H1 (cell line): ENCODE data around the gene URB2. TPM values are rescaled to one million over a fixed set of nuclear protein-coding genes. Genes with fewer than 3 reads are reported as not detected.

Experiments used
- CTCF ChIA-PET: fragments of 300-600 bp; sonication (Branson Sonifier 250); formaldehyde crosslinking; loops from one replicate; lab custom pipeline; 2021; ENCODE audit not compliant: partially characterized antibody; lab: Charles Lee
- POLR2A ChIA-PET: fragments of 300-600 bp; sonication (Branson Sonifier 250); formaldehyde crosslinking; loops from one replicate; lab custom pipeline; 2021; ENCODE audit warnings: inconsistent platforms; ENCODE audit not compliant: partially characterized antibody; lab: Charles Lee
- DNase-seq, 2 experiments: peaks; one replicate each; pipeline versions ENCODE4 v3.0.0 to v3.0.0-alpha.2; 2010 to 2022; ENCODE audit warnings: low spot score in 2 of 2, low read depth in 1 of 2, mixed read lengths in 1 of 2
- FAIRE-seq: peaks from 2 replicates; lab custom pipeline; 2011; peaks lifted over from hg19 to GRCh38; lab: Jason Lieb, UNC
- H2AFZ ChIP-seq: 2 replicates; pipeline ENCODE4 v1.8.1; 2012; ENCODE audit warnings: low read length, inconsistent platforms
- H2AK5ac ChIP-seq: 2 replicates; pipeline ENCODE4 v1.6.1; 2013; ENCODE audit warnings: low read depth, low read length
- H2BK120ac ChIP-seq: replicated peaks from 2 replicates; pipeline ENCODE3; 2013; ENCODE audit warnings: low read depth, low read length, inconsistent platforms
- H2BK12ac ChIP-seq: 2 replicates; pipeline ENCODE4 v1.6.1; 2013; ENCODE audit warnings: low read depth, low read length
- H2BK15ac ChIP-seq: 2 replicates; pipeline ENCODE4 v1.6.1; 2013; ENCODE audit warnings: low read length
- H2BK20ac ChIP-seq: 2 replicates; pipeline ENCODE4 v1.6.1; 2013; ENCODE audit warnings: low read length
- H2BK5ac ChIP-seq: 2 replicates; pipeline ENCODE4 v1.6.1; 2013; ENCODE audit warnings: low read depth, low read length
- H3K14ac ChIP-seq: 2 replicates; pipeline ENCODE4 v1.6.1; 2013; ENCODE audit warnings: inconsistent platforms; ENCODE audit not compliant: insufficient read length
- H3K18ac ChIP-seq: 2 replicates; pipeline ENCODE4 v1.6.1; 2013; ENCODE audit warnings: low read length; ENCODE audit errors: extremely low read depth
- H3K23ac ChIP-seq: 2 replicates; pipeline ENCODE4 v1.6.1; 2013; ENCODE audit warnings: inconsistent platforms; ENCODE audit not compliant: insufficient read length
- H3K23me2 ChIP-seq: 2 replicates; pipeline ENCODE4 v1.6.1; 2013; ENCODE audit warnings: low read depth, low read length
- H3K27ac ChIP-seq: 2 replicates; pipeline ENCODE4 v1.6.1; 2011; ENCODE audit warnings: low read depth, low read length, inconsistent platforms
- H3K27me3 ChIP-seq, 4 experiments: replicated peaks in 1 of 4; 1 replicate in 1 of 4; 2 replicates in 3 of 4; pipeline versions ENCODE4 v1.6.1 to v1.8.1; 2011 to 2013; ENCODE audit warnings: low read length in 3 of 4, mild to moderate bottlenecking in 3 of 4, inconsistent platforms in 2 of 4, mixed read lengths in 2 of 4, moderate library complexity in 1 of 4; ENCODE audit not compliant: control insufficient read depth in 3 of 4, insufficient read depth in 3 of 4; ENCODE audit errors: extremely low read depth in 1 of 4
- H3K36me3 ChIP-seq, 4 experiments: 2 replicates each; pipeline versions ENCODE4 v1.6.1 to v1.8.1; 2011 to 2013; ENCODE audit warnings: mild to moderate bottlenecking in 4 of 4, low read length in 3 of 4, moderate library complexity in 2 of 4, control low read depth in 1 of 4, inconsistent platforms in 1 of 4; ENCODE audit not compliant: insufficient read depth in 4 of 4, control insufficient read depth in 2 of 4
- H3K4ac ChIP-seq: replicated peaks from 2 replicates; pipeline ENCODE3; 2013; ENCODE audit warnings: low read length, low read depth, mixed read lengths, inconsistent platforms; ENCODE audit not compliant: insufficient read length
- H3K4me1 ChIP-seq, 4 experiments: replicated peaks in 1 of 4; 1 replicate in 1 of 4; 2 replicates in 3 of 4; pipeline versions ENCODE4 v1.6.1 to v1.8.1; 2011 to 2013; ENCODE audit warnings: low read length in 3 of 4, inconsistent platforms in 2 of 4, mixed read lengths in 1 of 4; ENCODE audit not compliant: insufficient read depth in 4 of 4, control insufficient read depth in 3 of 4
- H3K4me2 ChIP-seq, 2 experiments: 2 replicates each; pipeline versions ENCODE4 v1.6.1 to v1.8.1; 2011 to 2013; ENCODE audit warnings: low read depth in 2 of 2, low read length in 2 of 2, control low read depth in 1 of 2, inconsistent platforms in 1 of 2, mild to moderate bottlenecking in 1 of 2; ENCODE audit not compliant: insufficient read depth in 1 of 2
- H3K4me3 ChIP-seq, 4 experiments: fragments of 200-600, 300-600 bp in 1 of 4; sonication (generic), shearing (Covaris generic), sonication (Bioruptor Twin) in 1 of 4; 2 replicates each; pipeline versions ENCODE4 v1.5.1 to v1.8.1; 2011 to 2016; ENCODE audit warnings: low read length in 4 of 4, low read depth in 3 of 4, control low read depth in 2 of 4, inconsistent platforms in 2 of 4, mild to moderate bottlenecking in 2 of 4, mixed read lengths in 1 of 4, moderate library complexity in 1 of 4; ENCODE audit not compliant: insufficient read depth in 2 of 4; ENCODE audit errors: extremely low read depth in 1 of 4
- H3K56ac ChIP-seq: replicated peaks from 2 replicates; pipeline ENCODE3; 2013; ENCODE audit warnings: low read depth, mild to moderate bottlenecking, mixed read lengths, low read length, inconsistent platforms; ENCODE audit not compliant: insufficient read length
- H3K79me1 ChIP-seq: 2 replicates; pipeline ENCODE4 v1.6.1; 2013; ENCODE audit warnings: low read depth, low read length, control low read depth
- H3K79me2 ChIP-seq, 2 experiments: 2 replicates each; pipeline versions ENCODE4 v1.6.1 to v1.8.1; 2012 to 2013; ENCODE audit warnings: low read length in 2 of 2, mild to moderate bottlenecking in 2 of 2, inconsistent platforms in 1 of 2; ENCODE audit not compliant: insufficient read depth in 2 of 2, control insufficient read depth in 1 of 2
- H3K9ac ChIP-seq, 4 experiments: replicated peaks in 1 of 4; 1 replicate in 1 of 4; 2 replicates in 3 of 4; pipeline versions ENCODE4 v1.6.1 to v1.8.1; 2011 to 2013; ENCODE audit warnings: low read depth in 3 of 4, low read length in 3 of 4, control low read depth in 2 of 4, mild to moderate bottlenecking in 2 of 4, moderate library complexity in 2 of 4, inconsistent platforms in 1 of 4; ENCODE audit errors: extremely low read depth in 1 of 4
- H3K9me3 ChIP-seq, 2 experiments: 2 replicates each; pipeline versions ENCODE4 v1.6.1 to v1.8.1; 2012 to 2013; ENCODE audit warnings: mild to moderate bottlenecking in 2 of 2, moderate library complexity in 2 of 2, control low read depth in 1 of 2, inconsistent platforms in 1 of 2, low read depth in 1 of 2, low read length in 1 of 2, mixed read lengths in 1 of 2; ENCODE audit not compliant: insufficient read depth in 2 of 2
- H4K20me1 ChIP-seq, 2 experiments: replicated peaks in 1 of 2; 2 replicates each; pipeline versions ENCODE3 to v1.8.1; 2011 to 2013; ENCODE audit warnings: inconsistent platforms in 2 of 2, low read length in 2 of 2, mild to moderate bottlenecking in 1 of 2; ENCODE audit not compliant: insufficient read depth in 2 of 2, control insufficient read depth in 1 of 2
- H4K5ac ChIP-seq: 2 replicates; pipeline ENCODE4 v1.6.1; 2013; ENCODE audit warnings: low read length, low read depth, mixed read lengths, inconsistent platforms; ENCODE audit not compliant: insufficient read length
- H4K8ac ChIP-seq: 2 replicates; pipeline ENCODE4 v1.8.0; 2013; ENCODE audit warnings: mild to moderate bottlenecking, moderate library complexity, low read length, inconsistent platforms; ENCODE audit not compliant: insufficient read depth; ENCODE audit errors: extremely low read depth
- H4K91ac ChIP-seq: replicated peaks from 2 replicates; pipeline ENCODE3; 2013; ENCODE audit warnings: low read length, mixed read lengths, inconsistent platforms; ENCODE audit not compliant: insufficient read length
- E2F6 ChIP-seq: IDR thresholded peaks from 2 replicates; pipeline ENCODE4 v1.6.1; 2012; ENCODE audit warnings: inconsistent platforms
- POLR2AphosphoS5 ChIP-seq: IDR thresholded peaks from 2 replicates; pipeline ENCODE4 v1.6.1; 2011; ENCODE audit warnings: low read depth, low read length
- RAD21 ChIP-seq, 2 experiments: IDR thresholded peaks in 1 of 2; conservative IDR thresholded peaks in 1 of 2; 2 replicates each; pipeline ENCODE4 v1.6.1; 2011; ENCODE audit warnings: low read depth in 2 of 2, low read length in 2 of 2, improper control_type of control experiment in 1 of 2, inconsistent platforms in 1 of 2, mild to moderate bottlenecking in 1 of 2, moderate library complexity in 1 of 2
- RXRA ChIP-seq: IDR thresholded peaks from 2 replicates; pipeline ENCODE4 v1.6.1; 2011; ENCODE audit warnings: low read depth, mild to moderate bottlenecking, low read length, moderate library complexity; ENCODE audit not compliant: insufficient read depth
- TCF12 ChIP-seq: IDR thresholded peaks from 2 replicates; pipeline ENCODE4 v1.6.1; 2011; ENCODE audit warnings: low read depth, mild to moderate bottlenecking, low read length
- TEAD4 ChIP-seq: IDR thresholded peaks from 2 replicates; pipeline ENCODE4 v1.6.1; 2012; ENCODE audit warnings: low read depth, low read length, inconsistent platforms, mixed read lengths
- WGBS, 2 experiments: shearing (Covaris generic) in 1 of 2; methylation state at CpG; one replicate each; pipeline versions ENCODE4 v1.1.6 to v1.1.7; 2013 to 2015; ENCODE audit warnings: low lambda C conversion rate in 2 of 2, mixed read lengths in 2 of 2, inconsistent platforms in 1 of 2, low coverage in 1 of 2, missing lambda C conversion rate in 1 of 2; ENCODE audit not compliant: insufficient replicate concordance in 2 of 2, insufficient coverage in 1 of 2, insufficient read length in 1 of 2; ENCODE audit errors: extremely low coverage in 1 of 2, missing lambda C conversion rate in 1 of 2; 5-methylcytosine and 5-hydroxymethylcytosine counted together
- polyA plus RNA-seq, 7 experiments: library from polyadenylated mRNA; depleted of rRNA in 3 of 7; stranded (reverse) in 5 of 7; unstranded in 2 of 7; fragments of >200 nt in 5 of 7; fragments of 200-250 nt in 2 of 7; gene quantifications; 1 replicate in 5 of 7; 2 replicates in 1 of 7; 4 replicates in 1 of 7; pipeline versions ENCODE4 v1.2.1 to v1.2.3, GENCODE V29; 2011 to 2013; ENCODE audit warnings: missing spikeins in 2 of 7, mixed read lengths in 2 of 7
- total RNA-seq: library from RNA; stranded (reverse); fragmentation: NEBNext Ultra II Directional; extraction: Animal tissue kit (Norgen Biotek cat#: 25700); gene quantifications from 2 replicates; pipeline ENCODE4 v1.2.1, GENCODE V29; 2021
- TF ChIP-seq, protein P1 (sequence below): IDR thresholded peaks from 2 replicates; pipeline ENCODE4 v1.6.1; 2012; ENCODE audit warnings: low read length, inconsistent platforms

The URB2 gene
- total and polyA plus RNA-seq, 2 of the 8 experiments (the other 6 are each of a cell fraction or from before 2014, with no cell fraction given), result 13.7 to 33.0 TPM

DNA sequence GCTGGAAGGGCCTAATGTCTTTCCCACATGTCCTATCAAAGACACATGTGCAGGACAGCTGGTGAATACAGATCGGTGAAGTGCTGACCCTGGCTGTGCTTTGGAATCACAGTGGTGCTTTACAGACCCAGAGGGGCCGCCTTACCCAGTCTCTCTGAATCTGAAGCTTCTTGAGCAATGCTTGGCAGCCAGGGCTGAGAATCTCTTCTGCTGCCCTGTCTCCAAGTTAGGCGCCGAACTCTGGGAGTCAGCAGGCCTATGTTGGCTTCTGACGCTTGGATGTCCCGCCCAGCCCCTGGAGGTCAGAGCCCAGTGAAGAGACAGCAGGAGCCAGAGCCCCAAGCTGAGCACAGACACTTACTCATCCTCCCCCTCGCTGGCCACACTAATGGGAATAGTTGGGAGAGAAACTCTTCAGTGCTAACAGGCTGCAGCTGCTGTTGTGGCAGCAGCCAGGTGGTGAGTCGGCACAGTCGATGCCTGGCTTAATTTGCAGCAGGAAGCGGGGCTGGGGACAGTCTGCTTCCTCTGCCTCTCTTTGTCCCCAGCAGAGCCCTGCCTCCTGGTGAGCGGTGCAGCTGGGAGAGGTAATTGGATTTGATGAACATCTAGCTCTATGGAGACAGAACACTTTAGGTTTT lies 68.1 kb downstream of the URB2 start:
- Histone ChIP-seq H3K14ac (no peak overlapping the region), H2BK5ac (peak overlapping the region; percentile 89), H2AK5ac (peak overlapping the region; percentile 20; the same call in 1 of the 2 replicates), H4K91ac (peak overlapping the region; percentile 25), H3K79me2 (no peaks in the 10 kb centered on the region), H4K20me1 (no peaks in the 10 kb centered on the region), H3K4me2 (peak overlapping the region in 1 of 2 experiments; percentile 44; a peak in 3 of 4 replicates), H2BK120ac (peak overlapping the region; percentile 67), H3K27me3 (no peaks in the 10 kb centered on the region; a peak in 1 of 7 replicates), H3K27ac (peak overlapping the region; percentile 49; the same call in 1 of the 2 replicates), H4K8ac (no peak overlapping the region), H3K56ac (no peak overlapping the region), H3K4me1 (peaks cover 20 to 33% (median 26%) of the 10 kb centered on the region in 4 experiments), H3K23ac (no peak overlapping the region), H3K9me3 (no peaks in the 10 kb centered on the region), H4K5ac (peak overlapping the region; percentile 41), H2AFZ (peak overlapping the region; percentile 61; the same call in 1 of the 2 replicates), H3K9ac (peak overlapping the region in 1 of 4 experiments; percentile 27; a peak in 1 of 7 replicates), H2BK15ac (no peak overlapping the region; the same call in none of the 2 replicates), H3K18ac (peak overlapping the region; percentile 78), H2BK12ac (peak overlapping the region; percentile 94), H3K4me3 (peak overlapping the region in 1 of 4 experiments; percentile 3; a peak in 1 of 8 replicates), H3K4ac (no peak overlapping the region), H2BK20ac (peak overlapping the region; percentile 16; the same call in 1 of the 2 replicates), H3K36me3 (no peaks in the 10 kb centered on the region), H3K23me2 (no peaks in the 10 kb centered on the region), H3K79me1 (no peaks in the 10 kb centered on the region)
- 38% methylated on average over 11 of the region's 11 CpGs; no CpG with 5 or more reads in 1 of the 2 experiments for WGBS, 2 experiments
- CTCF ChIA-PET, result interaction anchor here (1.1 to 1.5 kb wide), 4 partner anchors 15 to 576 kb away, joined by 3 read pairs; no protein-coding TSS in a partner anchor
- DNase-seq, result peak in 1 of 2 experiments; percentile 62
- POLR2A ChIA-PET, result interaction anchor here (0.6 to 0.7 kb wide), 4 partner anchors 458 to 1999 kb away, joined by 3 to 4 read pairs (median 4); no protein-coding TSS in a partner anchor
- no peak for FAIRE-seq
- peak; percentile 77 for TF ChIP-seq E2F6
- TF ChIP-seq, protein P1, sequence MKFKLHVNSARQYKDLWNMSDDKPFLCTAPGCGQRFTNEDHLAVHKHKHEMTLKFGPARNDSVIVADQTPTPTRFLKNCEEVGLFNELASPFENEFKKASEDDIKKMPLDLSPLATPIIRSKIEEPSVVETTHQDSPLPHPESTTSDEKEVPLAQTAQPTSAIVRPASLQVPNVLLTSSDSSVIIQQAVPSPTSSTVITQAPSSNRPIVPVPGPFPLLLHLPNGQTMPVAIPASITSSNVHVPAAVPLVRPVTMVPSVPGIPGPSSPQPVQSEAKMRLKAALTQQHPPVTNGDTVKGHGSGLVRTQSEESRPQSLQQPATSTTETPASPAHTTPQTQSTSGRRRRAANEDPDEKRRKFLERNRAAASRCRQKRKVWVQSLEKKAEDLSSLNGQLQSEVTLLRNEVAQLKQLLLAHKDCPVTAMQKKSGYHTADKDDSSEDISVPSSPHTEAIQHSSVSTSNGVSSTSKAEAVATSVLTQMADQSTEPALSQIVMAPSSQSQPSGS, result no peak
- TF ChIP-seq RAD21 (IDR thresholded peaks at IDR 0.05 in 1 of 2, conservative IDR thresholded peaks at IDR 0.05 in 1 of 2; ENCODE audit: low read depth in 2 of 2, low read length in 2 of 2), result peak; percentile 3 to 12; a peak in 1 of 4 replicates
- 0 out of 2 replicates have a peak, but pooled peaks have one; percentile 34 for TF ChIP-seq RXRA
- TF ChIP-seq TCF12, result peak; percentile 77; the same call in 1 of the 2 replicates
- peak; percentile 70 for TF ChIP-seq POLR2AphosphoS5
- 0 out of 2 replicates have a peak, but pooled peaks have one; percentile 18 for TF ChIP-seq TEAD4
